RWPE1 (cell line): Measurements from ENCODE around the gene GRSF1.
A peak's percentile ranks its signal among the peaks of the same experiment; 100 is the strongest.

Source experiments
- CTCF ChIA-PET: fragments of 350-600 bp; sonication (Branson Sonifier 250); formaldehyde crosslinking; extraction: SDS; loops from one replicate; lab custom pipeline; 2021; lab: Yijun Ruan, JAX
- POLR2A ChIA-PET: fragments of 400-600 bp; formaldehyde crosslinking; extraction: SDS; loops from one replicate; lab custom pipeline; 2020; ENCODE audit warnings: antibody characterized with exemption; ENCODE audit not compliant: low non-redundant PET; lab: Yijun Ruan, JAX
- DNase-seq: peaks from one replicate; pipeline ENCODE4 v3.0.0; 2012; ENCODE audit warnings: low spot score
- H3K27ac ChIP-seq: fragments of 450-650 bp; 2 replicates; pipeline ENCODE4 v1.5.1; 2017
- CTCF ChIP-seq: fragments of 450-650 bp; conservative IDR thresholded peaks from 2 replicates; pipeline ENCODE4 v1.5.1; 2017; ENCODE audit warnings: low read depth, mild to moderate bottlenecking

Gene GRSF1

GRCh38 chr4:70839589-70840093 is at the start of gene GRSF1:
Gene GRSF1 (minus strand): TSS chr4:70839890. CDS start chr4:70839827, 63 bp downstream.
- CTCF ChIA-PET: interaction anchor here (0.6 to 0.7 kb wide), 2 partner anchors 704 to 950 kb away, joined by 3 read pairs; no protein-coding TSS in a partner anchor
- TF ChIP-seq CTCF: no peak
- H3K27ac ChIP-seq: peak within 1 kb of the TSS; percentile 91
- POLR2A ChIA-PET: no interaction called here
- peak; percentile 89 for DNase-seq

- no peak overlapping the region for H3K27ac ChIP-seq
- ChIA-PET CTCF (no interaction called here), POLR2A (interaction anchor here (0.5 kb wide), 1 partner anchor 125 kb away, joined by 3 read pairs; no protein-coding TSS in a partner anchor)
- TF ChIP-seq CTCF: no peak
- no peak for DNase-seq
Measured at GRCh38 chr4:70885174-70885573, 45.5 kb upstream of the GRSF1 start.

- TF ChIP-seq CTCF: no peak
- H3K27ac ChIP-seq: no peak overlapping the region
- CTCF ChIA-PET: no interaction called here
- POLR2A ChIA-PET: no interaction called here
- DNase-seq: no peak
Measured at GRCh38 chr4:70880739-70881138, 41.0 kb upstream of the GRSF1 start.

GRCh38 chr4:70877556-70877955 is 37.9 kb upstream of the GRSF1 start:
- H3K27ac ChIP-seq: no peak overlapping the region
- DNase-seq: no peak
- no peak for TF ChIP-seq CTCF
- ChIA-PET CTCF (no interaction called here), POLR2A (no interaction called here)

GRCh38 chr4:70874268-70875156 is 34.8 kb upstream of the GRSF1 start:
- no peak for TF ChIP-seq CTCF
- POLR2A ChIA-PET: no interaction called here
- no peak overlapping the region for H3K27ac ChIP-seq
- DNase-seq: no peak
- CTCF ChIA-PET: interaction anchor here (0.6 kb wide), 3 partner anchors 21 to 401 kb away, joined by 3 to 4 read pairs (median 3); partner anchors contain the start of gene MOB1B

- CTCF ChIA-PET: no interaction called here
- no peak for DNase-seq
- no peak overlapping the region for H3K27ac ChIP-seq
- POLR2A ChIA-PET: no interaction called here
- TF ChIP-seq CTCF: no peak
Measured at GRCh38 chr4:70873216-70873615, 33.5 kb upstream of the GRSF1 start.
